Neural cell (in vitro differentiated cells): ENCODE data around the gene RPL7L1.

Experiments
- CTCF ChIP-seq: fragments of 450-650 bp; IDR thresholded peaks from 2 replicates; pipeline ENCODE4 v1.5.1; 2014; ENCODE audit warnings: antibody characterized with exemption, mild to moderate bottlenecking, moderate library complexity; ENCODE audit not compliant: poor library complexity, severe bottlenecking
- EP300 ChIP-seq: fragments of 450-650 bp; conservative IDR thresholded peaks from 2 replicates; pipeline ENCODE4 v1.6.1; 2014; ENCODE audit warnings: antibody characterized with exemption, mild to moderate bottlenecking, moderate library complexity; ENCODE audit not compliant: poor library complexity, severe bottlenecking
- EZH2 ChIP-seq: fragments of 200-600, 300-800 bp; shearing (Covaris generic), sonication (generic); IDR thresholded peaks from 2 replicates; pipeline ENCODE4 v1.6.1; 2014; ENCODE audit warnings: antibody characterized with exemption, low read length, borderline replicate concordance, mild to moderate bottlenecking; ENCODE audit not compliant: insufficient read depth, poor library complexity, severe bottlenecking
- MXI1 ChIP-seq: fragments of 450-650 bp; conservative IDR thresholded peaks from 2 replicates; pipeline ENCODE4 v1.6.1; 2014; ENCODE audit warnings: antibody characterized with exemption, mild to moderate bottlenecking; ENCODE audit not compliant: poor library complexity, severe bottlenecking
- POLR2AphosphoS5 ChIP-seq: IDR thresholded peaks from 2 replicates; pipeline ENCODE4 v1.6.1; 2012
- REST ChIP-seq: IDR thresholded peaks from 2 replicates; pipeline ENCODE4 v1.6.1; 2012; ENCODE audit warnings: borderline replicate concordance
- SMC3 ChIP-seq: fragments of 450-650 bp; conservative IDR thresholded peaks from 2 replicates; pipeline ENCODE4 v1.6.1; 2014; ENCODE audit warnings: antibody characterized with exemption, mild to moderate bottlenecking, moderate library complexity; ENCODE audit not compliant: poor library complexity

GRCh38 chr6:42925248-42925857, 45.9 kb downstream of the RPL7L1 start:
- no peak for TF ChIP-seq CTCF
- TF ChIP-seq REST, result no peak
- TF ChIP-seq SMC3, result no peak
- no peak for TF ChIP-seq EP300
- no peak for TF ChIP-seq EZH2
- TF ChIP-seq MXI1, result no peak
- no peak for TF ChIP-seq POLR2AphosphoS5
